NCI-H345 treated with DMSO at 0.1 percent for 48 hours (cell line): ENCODE measurements around the gene NHS.

Experiments used
- DNase-seq: peaks from one replicate; lab custom pipeline; 2025; ENCODE audit not compliant: unreplicated experiment; lab: John Stamatoyannopoulos, UW

NHS gene

DNA sequence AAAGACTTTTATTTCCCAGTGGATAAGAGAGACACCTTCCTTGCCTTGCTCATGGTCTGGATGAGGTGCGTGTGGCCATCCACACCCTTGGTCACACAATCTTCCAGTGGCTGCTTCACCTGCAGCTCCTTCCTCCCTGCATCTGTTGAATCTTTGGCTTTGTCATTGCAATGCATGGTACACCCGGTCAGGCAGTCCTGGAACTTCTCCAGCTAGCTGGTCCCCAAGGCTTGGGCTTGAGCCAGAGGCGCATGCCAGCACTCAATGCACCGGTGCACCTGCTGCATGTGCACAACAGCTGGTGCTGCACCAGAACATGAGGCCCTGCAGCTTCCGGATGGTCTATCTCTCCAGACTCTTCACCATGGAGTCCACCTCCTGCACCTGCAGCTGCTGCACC lies 394.0 kb downstream of the NHS start:
- DNase-seq: no peak

DNA sequence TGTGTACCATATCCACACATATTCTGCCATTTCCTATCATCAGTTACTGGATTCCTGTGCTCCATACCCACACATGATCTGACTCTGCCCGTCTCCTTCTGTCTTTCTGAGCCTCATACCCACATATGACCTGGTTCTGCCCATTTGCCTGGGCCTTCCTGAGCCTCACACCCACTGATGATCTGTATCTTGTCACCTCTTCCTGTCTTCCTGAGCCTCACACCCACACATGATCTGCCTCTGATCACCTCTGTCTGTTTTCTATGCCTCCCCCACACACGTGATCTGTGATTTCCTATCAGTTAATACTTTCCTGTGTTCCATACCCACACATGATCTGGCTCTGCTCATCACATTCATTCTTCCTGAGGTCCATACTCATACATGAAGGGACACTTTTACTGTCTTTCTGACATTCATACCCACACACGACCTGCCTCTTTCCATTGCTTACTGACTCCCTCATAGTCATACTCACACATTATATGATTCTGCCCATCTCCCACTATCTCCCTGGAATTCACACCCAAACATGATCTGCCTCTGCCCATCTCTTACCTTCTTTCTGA lies 394.8 kb downstream of the NHS start:
- DNase-seq: no peak

- no peak for DNase-seq
Observed at GRCh38 chrX:17773221-17773876, 398.3 kb downstream of the NHS start.

DNA sequence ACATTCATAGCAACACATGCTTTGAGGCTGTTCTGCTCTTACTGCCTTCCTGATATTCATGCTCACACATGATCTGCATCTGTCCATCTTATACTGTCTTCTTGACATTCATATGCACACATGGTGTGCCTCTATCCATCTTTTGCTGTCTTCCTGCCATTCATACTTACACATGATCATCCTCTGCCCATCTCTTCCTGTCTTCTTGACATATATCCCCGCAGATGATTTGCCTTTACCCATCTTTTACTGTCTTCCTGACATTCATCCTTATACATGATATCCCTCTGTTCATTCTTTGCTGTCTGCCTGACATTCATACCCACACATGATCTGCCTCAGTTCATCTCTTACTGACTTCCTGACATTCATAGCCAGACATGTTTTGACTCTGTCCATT lies 399.1 kb downstream of the NHS start:
- no peak for DNase-seq

DNA sequence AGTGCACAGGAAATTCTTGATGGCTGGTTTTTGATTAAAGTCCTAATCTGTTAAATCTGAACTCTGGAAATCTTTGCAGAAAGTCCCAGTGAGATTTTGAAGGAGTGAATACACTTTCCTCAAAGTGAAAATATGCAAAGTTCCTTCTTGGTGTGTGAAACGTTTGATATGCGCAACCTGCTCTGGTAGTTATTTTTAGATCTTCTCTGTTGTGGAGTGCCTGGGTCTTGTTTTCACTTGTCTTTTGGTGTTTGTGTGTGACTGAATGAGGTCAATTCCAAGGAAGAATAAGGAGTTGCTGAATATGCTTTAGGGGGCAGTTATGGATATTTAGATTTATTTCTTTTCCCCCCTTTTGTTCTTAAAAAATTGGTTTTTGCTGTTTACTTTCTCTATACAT lies 404.0 kb downstream of the NHS start:
- DNase-seq: no peak

DNA sequence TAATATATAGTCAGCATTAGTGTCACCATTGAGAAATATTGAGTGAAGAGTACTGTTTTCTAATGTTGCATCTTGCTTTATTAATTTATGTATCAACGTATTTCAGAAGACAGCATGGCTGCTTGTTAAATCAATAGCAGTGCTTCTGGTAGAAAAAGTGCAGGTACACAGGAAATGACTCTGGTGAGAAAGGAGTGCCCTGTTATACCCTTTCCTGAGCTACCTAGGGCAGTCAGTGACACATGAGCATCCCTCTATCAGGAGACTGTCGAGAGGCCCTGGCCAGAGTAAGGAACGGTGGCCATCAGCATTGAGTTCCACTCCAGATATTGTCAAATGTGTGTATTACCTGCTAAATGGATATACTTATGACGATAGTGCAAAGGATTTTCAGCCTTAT lies 404.4 kb downstream of the NHS start:
- DNase-seq: no peak
